Measurements from ENCODE around the gene ZNRF4.

ZNRF4 gene

GRCh38 chr19:5452594-5453565 is 2.3 kb upstream of the ZNRF4 start:
- Histone ChIP-seq H3K9me3 (ENCODE audit: control insufficient read depth in 1 of 2, low read length in 2 of 2) (peaks cover 0 to 4% of the 10 kb centered on the region in 2 donors), H3K27ac (ENCODE audit: low read depth, low read length) (no peak overlapping the region), H3K36me3 (ENCODE audit: control insufficient read depth in 1 of 2, insufficient read depth in 2 of 2, low read length in 2 of 2) (no peaks in the 10 kb centered on the region), H3K9ac (ENCODE audit: low read depth in 1 of 2, low read length in 2 of 2) (no peak overlapping the region), H3K4me3 (ENCODE audit: low read depth in 1 of 2, low read length in 2 of 2) (no peak overlapping the region), H3K4me1 (ENCODE audit: control insufficient read depth in 1 of 2, insufficient read depth in 2 of 2, low read length in 2 of 2) (no peaks in the 10 kb centered on the region), H3K27me3 (ENCODE audit: control insufficient read depth in 1 of 2, insufficient read depth in 2 of 2, low read length in 2 of 2) (no peaks in the 10 kb centered on the region)

GRCh38 chr19:5454743-5455142 is 474 bp upstream of the ZNRF4 start:
- no peak overlapping the region for H3K27ac ChIP-seq (ENCODE audit: low read depth, low read length)

GRCh38 chr19:5456130-5456840 is 1.1 kb downstream of the ZNRF4 start:
- H3K4me1 ChIP-seq (ENCODE audit: control insufficient read depth in 1 of 2, insufficient read depth in 2 of 2, low read length in 2 of 2) = no peaks in the 10 kb centered on the region
- no peaks in the 10 kb centered on the region for H3K27me3 ChIP-seq (ENCODE audit: control insufficient read depth in 1 of 2, insufficient read depth in 2 of 2, low read length in 2 of 2)

More at GRCh38 chr19:5454743-5455142, 474 bp upstream of the ZNRF4 start:
- H3K9ac ChIP-seq (ENCODE audit: low read depth in 1 of 2, low read length in 2 of 2) = no peak overlapping the region
- H3K4me3 ChIP-seq (ENCODE audit: low read depth in 1 of 2, low read length in 2 of 2) = no peak overlapping the region
- peaks cover 0 to 4% of the 10 kb centered on the region in 2 donors for H3K9me3 ChIP-seq (ENCODE audit: control insufficient read depth in 1 of 2, low read length in 2 of 2)
- H3K27me3 ChIP-seq (ENCODE audit: control insufficient read depth in 1 of 2, insufficient read depth in 2 of 2, low read length in 2 of 2) = no peaks in the 10 kb centered on the region
- no peaks in the 10 kb centered on the region for H3K36me3 ChIP-seq (ENCODE audit: control insufficient read depth in 1 of 2, insufficient read depth in 2 of 2, low read length in 2 of 2)
- no peaks in the 10 kb centered on the region for H3K4me1 ChIP-seq (ENCODE audit: control insufficient read depth in 1 of 2, insufficient read depth in 2 of 2, low read length in 2 of 2)

GRCh38 chr19:5456841-5457200 is 1.6 kb downstream of the ZNRF4 start:
- H3K9ac ChIP-seq (ENCODE audit: low read depth in 1 of 2, low read length in 2 of 2) = no peak overlapping the region
- H3K4me3 ChIP-seq (ENCODE audit: low read depth in 1 of 2, low read length in 2 of 2) = no peak overlapping the region
- H3K36me3 ChIP-seq (ENCODE audit: control insufficient read depth in 1 of 2, insufficient read depth in 2 of 2, low read length in 2 of 2) = no peaks in the 10 kb centered on the region
- no peaks in the 10 kb centered on the region for H3K27me3 ChIP-seq (ENCODE audit: control insufficient read depth in 1 of 2, insufficient read depth in 2 of 2, low read length in 2 of 2)
- H3K4me1 ChIP-seq (ENCODE audit: control insufficient read depth in 1 of 2, insufficient read depth in 2 of 2, low read length in 2 of 2) = no peaks in the 10 kb centered on the region
- H3K27ac ChIP-seq (ENCODE audit: low read depth, low read length) = no peak overlapping the region
- H3K9me3 ChIP-seq (ENCODE audit: control insufficient read depth in 1 of 2, low read length in 2 of 2) = peaks cover 0 to 4% of the 10 kb centered on the region in 2 donors

More at GRCh38 chr19:5456130-5456840, 1.1 kb downstream of the ZNRF4 start:
- no peak overlapping the region for H3K4me3 ChIP-seq (ENCODE audit: low read depth in 1 of 2, low read length in 2 of 2)
- H3K36me3 ChIP-seq (ENCODE audit: control insufficient read depth in 1 of 2, insufficient read depth in 2 of 2, low read length in 2 of 2) = no peaks in the 10 kb centered on the region
- H3K9me3 ChIP-seq (ENCODE audit: control insufficient read depth in 1 of 2, low read length in 2 of 2) = peaks cover 0 to 4% of the 10 kb centered on the region in 2 donors
- H3K9ac ChIP-seq (ENCODE audit: low read depth in 1 of 2, low read length in 2 of 2) = no peak overlapping the region
- no peak overlapping the region for H3K27ac ChIP-seq (ENCODE audit: low read depth, low read length)

- no peak overlapping the region for H3K9ac ChIP-seq (ENCODE audit: low read depth in 1 of 2, low read length in 2 of 2)
- H3K36me3 ChIP-seq (ENCODE audit: control insufficient read depth in 1 of 2, insufficient read depth in 2 of 2, low read length in 2 of 2) = no peaks in the 10 kb centered on the region
- H3K4me1 ChIP-seq (ENCODE audit: control insufficient read depth in 1 of 2, insufficient read depth in 2 of 2, low read length in 2 of 2) = no peaks in the 10 kb centered on the region
- H3K27ac ChIP-seq (ENCODE audit: low read depth, low read length) = no peak overlapping the region
- H3K9me3 ChIP-seq (ENCODE audit: control insufficient read depth in 1 of 2, low read length in 2 of 2) = peaks cover 0 to 4% of the 10 kb centered on the region in 2 donors
- H3K27me3 ChIP-seq (ENCODE audit: control insufficient read depth in 1 of 2, insufficient read depth in 2 of 2, low read length in 2 of 2) = no peaks in the 10 kb centered on the region
- H3K4me3 ChIP-seq (ENCODE audit: low read depth in 1 of 2, low read length in 2 of 2) = no peak overlapping the region
Measured at GRCh38 chr19:5457709-5458108, 2.5 kb downstream of the ZNRF4 start.

GRCh38 chr19:5458420-5458819 is 3.2 kb downstream of the ZNRF4 start:
- no peak overlapping the region for H3K27ac ChIP-seq (ENCODE audit: low read depth, low read length)
- no peaks in the 10 kb centered on the region for H3K4me1 ChIP-seq (ENCODE audit: control insufficient read depth in 1 of 2, insufficient read depth in 2 of 2, low read length in 2 of 2)
- no peaks in the 10 kb centered on the region for H3K9me3 ChIP-seq (ENCODE audit: control insufficient read depth in 1 of 2, low read length in 2 of 2)
- H3K9ac ChIP-seq (ENCODE audit: low read depth in 1 of 2, low read length in 2 of 2) = no peak overlapping the region
- no peaks in the 10 kb centered on the region for H3K27me3 ChIP-seq (ENCODE audit: control insufficient read depth in 1 of 2, insufficient read depth in 2 of 2, low read length in 2 of 2)
- H3K4me3 ChIP-seq (ENCODE audit: low read depth in 1 of 2, low read length in 2 of 2) = no peak overlapping the region
- H3K36me3 ChIP-seq (ENCODE audit: control insufficient read depth in 1 of 2, insufficient read depth in 2 of 2, low read length in 2 of 2) = no peaks in the 10 kb centered on the region

GRCh38 chr19:5459360-5459759 is 4.1 kb downstream of the ZNRF4 start:
- H3K4me3 ChIP-seq (ENCODE audit: low read depth in 1 of 2, low read length in 2 of 2) = no peak overlapping the region
- H3K36me3 ChIP-seq (ENCODE audit: control insufficient read depth in 1 of 2, insufficient read depth in 2 of 2, low read length in 2 of 2) = no peaks in the 10 kb centered on the region
- no peaks in the 10 kb centered on the region for H3K4me1 ChIP-seq (ENCODE audit: control insufficient read depth in 1 of 2, insufficient read depth in 2 of 2, low read length in 2 of 2)
- no peaks in the 10 kb centered on the region for H3K9me3 ChIP-seq (ENCODE audit: control insufficient read depth in 1 of 2, low read length in 2 of 2)
- no peaks in the 10 kb centered on the region for H3K27me3 ChIP-seq (ENCODE audit: control insufficient read depth in 1 of 2, insufficient read depth in 2 of 2, low read length in 2 of 2)
- no peak overlapping the region for H3K27ac ChIP-seq (ENCODE audit: low read depth, low read length)
- H3K9ac ChIP-seq (ENCODE audit: low read depth in 1 of 2, low read length in 2 of 2) = no peak overlapping the region

GRCh38 chr19:5460748-5461147 is 5.5 kb downstream of the ZNRF4 start:
- no peaks in the 10 kb centered on the region for H3K9me3 ChIP-seq (ENCODE audit: control insufficient read depth in 1 of 2, low read length in 2 of 2)

GRCh38 chr19:5463959-5464358 is 8.7 kb downstream of the ZNRF4 start:
- Histone ChIP-seq H3K36me3 (ENCODE audit: control insufficient read depth in 1 of 2, insufficient read depth in 2 of 2, low read length in 2 of 2) (no peaks in the 10 kb centered on the region), H3K9ac (ENCODE audit: low read depth in 1 of 2, low read length in 2 of 2) (no peak overlapping the region), H3K27ac (ENCODE audit: low read depth, low read length) (no peak overlapping the region), H3K4me3 (ENCODE audit: low read depth in 1 of 2, low read length in 2 of 2) (no peak overlapping the region), H3K9me3 (ENCODE audit: control insufficient read depth in 1 of 2, low read length in 2 of 2) (no peaks in the 10 kb centered on the region), H3K4me1 (ENCODE audit: control insufficient read depth in 1 of 2, insufficient read depth in 2 of 2, low read length in 2 of 2) (no peaks in the 10 kb centered on the region), H3K27me3 (ENCODE audit: control insufficient read depth in 1 of 2, insufficient read depth in 2 of 2, low read length in 2 of 2) (no peaks in the 10 kb centered on the region)

More at GRCh38 chr19:5460748-5461147, 5.5 kb downstream of the ZNRF4 start:
- H3K27ac ChIP-seq (ENCODE audit: low read depth, low read length) = no peak overlapping the region
- H3K4me1 ChIP-seq (ENCODE audit: control insufficient read depth in 1 of 2, insufficient read depth in 2 of 2, low read length in 2 of 2) = no peaks in the 10 kb centered on the region
- H3K4me3 ChIP-seq (ENCODE audit: low read depth in 1 of 2, low read length in 2 of 2) = no peak overlapping the region
- no peak overlapping the region for H3K9ac ChIP-seq (ENCODE audit: low read depth in 1 of 2, low read length in 2 of 2)
- no peaks in the 10 kb centered on the region for H3K36me3 ChIP-seq (ENCODE audit: control insufficient read depth in 1 of 2, insufficient read depth in 2 of 2, low read length in 2 of 2)
- no peaks in the 10 kb centered on the region for H3K27me3 ChIP-seq (ENCODE audit: control insufficient read depth in 1 of 2, insufficient read depth in 2 of 2, low read length in 2 of 2)

- Histone ChIP-seq H3K36me3 (ENCODE audit: control insufficient read depth in 1 of 2, insufficient read depth in 2 of 2, low read length in 2 of 2) (no peaks in the 10 kb centered on the region), H3K27me3 (ENCODE audit: control insufficient read depth in 1 of 2, insufficient read depth in 2 of 2, low read length in 2 of 2) (no peaks in the 10 kb centered on the region), H3K4me1 (ENCODE audit: control insufficient read depth in 1 of 2, insufficient read depth in 2 of 2, low read length in 2 of 2) (peaks cover 0 to 4% of the 10 kb centered on the region in 2 donors), H3K4me3 (ENCODE audit: low read depth in 1 of 2, low read length in 2 of 2) (no peak overlapping the region), H3K9me3 (ENCODE audit: control insufficient read depth in 1 of 2, low read length in 2 of 2) (no peaks in the 10 kb centered on the region), H3K27ac (ENCODE audit: low read depth, low read length) (no peak overlapping the region), H3K9ac (ENCODE audit: low read depth in 1 of 2, low read length in 2 of 2) (no peak overlapping the region)
Measured at GRCh38 chr19:5466072-5466471, 10.9 kb downstream of the ZNRF4 start.

Data from duodenal mucosa (tissue), 2 donors.